K562 (cell line): ENCODE results near the gene RAB3D. TPM values are rescaled to one million over a fixed set of nuclear protein-coding genes. Genes with fewer than 3 reads are reported as not detected.

ENCODE experiments used
- ATAC-seq: fragments of 200-7000 bp; cut with Tn5 transposase; 3 replicates; pipeline ENCODE4 v1.9.1; 2020; ENCODE audit warnings: moderate library complexity
- BruUV-seq: library from RNA; stranded (reverse); fragments of 400-500 nt; replicated peaks from 2 replicates; lab custom pipeline; 2021; lab: Mats Ljungman, UMichigan
- CTCF ChIA-PET: fragments of 300-600 bp; formaldehyde crosslinking; extraction: SDS; loops from one replicate; lab custom pipeline; 2021; ENCODE audit warnings: low intra/inter-chr PET ratio; lab: Yijun Ruan, JAX
- POLR2A ChIA-PET: fragments of 300-600, 350-650 bp; sonication (Branson Sonifier 250); formaldehyde crosslinking; extraction: SDS; loops from one replicate; lab custom pipeline; 2021; ENCODE audit warnings: antibody characterized with exemption, inconsistent platforms; lab: Yijun Ruan, JAX
- DNase-seq, 4 experiments: peaks; one replicate each; pipeline versions ENCODE4 v3.0.0 to v3.0.0-alpha.2; 2011 to 2018; ENCODE audit warnings: low spot score in 3 of 4, mixed read lengths in 3 of 4; ENCODE audit errors: extremely low read depth in 1 of 4
- FAIRE-seq: peaks from 2 replicates; lab custom pipeline; 2011; peaks lifted over from hg19 to GRCh38; lab: Jason Lieb, UNC
- H2AFZ ChIP-seq: 2 replicates; pipeline ENCODE4 v1.6.0; 2011; ENCODE audit warnings: low read depth, low read length, control low read depth, inconsistent platforms
- H3K27ac ChIP-seq: fragments of 200-600 bp; 3 replicates; pipeline ENCODE4 v1.8.0; 2011; ENCODE audit warnings: low read depth, mild to moderate bottlenecking, control low read depth, inconsistent platforms, low read length, moderate library complexity, mixed read lengths; ENCODE audit errors: extremely low read depth
- H3K27me3 ChIP-seq, 2 experiments: fragments of 300-600 bp in 1 of 2; 2 replicates in 1 of 2; 3 replicates in 1 of 2; pipeline versions ENCODE4 v1.6.0 to v1.8.0; 2011; ENCODE audit warnings: inconsistent platforms in 2 of 2, low read length in 2 of 2, mild to moderate bottlenecking in 1 of 2, mixed read lengths in 1 of 2, moderate library complexity in 1 of 2; ENCODE audit not compliant: control insufficient read depth in 2 of 2, insufficient read depth in 2 of 2
- H3K36me3 ChIP-seq: fragments of 300-600 bp; 3 replicates; pipeline ENCODE4 v1.8.0; 2011; ENCODE audit warnings: mild to moderate bottlenecking, low read length, inconsistent platforms; ENCODE audit not compliant: control insufficient read depth, insufficient read depth
- H3K4me1 ChIP-seq, 2 experiments: fragments of 200-600 bp in 1 of 2; replicated peaks in 1 of 2; 2 replicates in 1 of 2; 3 replicates in 1 of 2; pipeline versions ENCODE4 v1.5.1 to v1.8.0; 2011; ENCODE audit warnings: inconsistent platforms in 2 of 2, low read length in 2 of 2, mild to moderate bottlenecking in 1 of 2, mixed read lengths in 1 of 2, moderate library complexity in 1 of 2; ENCODE audit not compliant: control insufficient read depth in 2 of 2, insufficient read depth in 2 of 2
- H3K4me2 ChIP-seq: 2 replicates; pipeline ENCODE4 v1.6.1; 2011; ENCODE audit warnings: low read length, control low read depth, inconsistent platforms, mixed read lengths; ENCODE audit not compliant: insufficient read depth
- H3K4me3 ChIP-seq: fragments of 200-600 bp; sonication (generic), shearing (Covaris generic); 2 replicates; pipeline ENCODE4 v1.5.1; 2016; ENCODE audit warnings: control low read depth, inconsistent platforms
- H3K79me2 ChIP-seq: fragments of 200-600 bp; 3 replicates; pipeline ENCODE4 v1.8.0; 2011; ENCODE audit warnings: low read length, inconsistent platforms; ENCODE audit not compliant: control insufficient read depth, insufficient read depth
- H3K9ac ChIP-seq, 2 experiments: 2 replicates each; pipeline versions ENCODE4 v1.6.0 to v1.6.1; 2011; ENCODE audit warnings: low read depth in 2 of 2, low read length in 2 of 2, control low read depth in 1 of 2, inconsistent platforms in 1 of 2, mild to moderate bottlenecking in 1 of 2, mixed read lengths in 1 of 2; ENCODE audit not compliant: insufficient read depth in 1 of 2
- H3K9me1 ChIP-seq: one replicate; pipeline ENCODE4 v1.6.0; 2011; ENCODE audit warnings: inconsistent platforms, mild to moderate bottlenecking, low read length, moderate library complexity; ENCODE audit not compliant: control insufficient read depth, insufficient read depth
- H3K9me3 ChIP-seq: replicated peaks from 2 replicates; pipeline ENCODE4 v1.5.1; 2011; ENCODE audit warnings: low read depth, low read length, inconsistent platforms; ENCODE audit not compliant: control insufficient read depth, insufficient read depth
- H4K20me1 ChIP-seq: replicated peaks from 2 replicates; pipeline ENCODE4 v1.6.1; 2011; ENCODE audit warnings: low read length, inconsistent platforms, mixed read lengths; ENCODE audit not compliant: control insufficient read depth, insufficient read depth
- MEIS2 ChIP-seq: fragments of 450-650 bp; IDR thresholded peaks from 2 replicates; pipeline ENCODE4 v1.6.1; 2014; ENCODE audit warnings: mild to moderate bottlenecking; ENCODE audit not compliant: partially characterized antibody
- NFIC ChIP-seq: fragments of 450-650 bp; IDR thresholded peaks from 2 replicates; pipeline ENCODE4 v1.6.1; 2017; ENCODE audit warnings: mild to moderate bottlenecking, inconsistent platforms
- RCOR1 ChIP-seq, 2 experiments: IDR thresholded peaks; 2 replicates each; pipeline ENCODE4 v1.6.1; 2012; ENCODE audit warnings: low read depth in 2 of 2, low read length in 2 of 2, borderline replicate concordance in 1 of 2, improper control_type of control experiment in 1 of 2
- ZEB2 ChIP-seq: fragments of 450-650 bp; IDR thresholded peaks from 2 replicates; pipeline ENCODE4 v1.6.1; 2016
- WGBS: fragments of 100-300 bp; shearing (Covaris generic); methylation state at CpG from one replicate; pipeline ENCODE4 v1.1.6; 2016; ENCODE audit warnings: low coverage, mixed read lengths; ENCODE audit not compliant: insufficient coverage; ENCODE audit errors: missing lambda C conversion rate; 5-methylcytosine and 5-hydroxymethylcytosine counted together
- in situ Hi-C: fragments of 300-500 bp; cut with MboI; formaldehyde crosslinking; loops from 4 replicates; pipeline ENCODE4 v1.15.0; 2018; ENCODE audit warnings: inconsistent platforms, mixed read lengths
- intact Hi-C: fragments of 100-400 bp; cut with micrococcal nuclease; formaldehyde crosslinking; loops from 2 replicates; pipeline ENCODE4 v1.14.2; 2022
- polyA plus RNA-seq, 8 experiments: library from polyadenylated mRNA; depleted of rRNA in 4 of 8; stranded (reverse) in 5 of 8; unstranded in 3 of 8; fragments of >200 nt; fragmentation: Nextera tagmentation in 2 of 8; fragmentation: Illumina TruSeq in 1 of 8; extraction: Ambion mirVana in 2 of 8; extraction: Trizol in 1 of 8; gene quantifications; 2 replicates each; pipeline versions ENCODE4 v1.2.1 to v1.2.3, GENCODE V29; 2011 to 2014; ENCODE audit warnings: inconsistent platforms in 1 of 8, missing spikeins in 1 of 8
- total RNA-seq, 7 experiments: library from RNA; depleted of rRNA in 6 of 7; stranded (reverse); fragments of >200 nt in 6 of 7; fragmentation: Illumina TruSeq in 2 of 7; extraction: Trizol in 2 of 7; gene quantifications; 2 replicates each; pipeline versions ENCODE4 v1.2.1 to v1.2.3, GENCODE V29; 2011 to 2021; ENCODE audit warnings: low replicate concordance in 1 of 7

The RAB3D gene
- total and polyA plus RNA-seq, 9 of the 15 experiments (the other 6 are each of a cell fraction or from before 2014, with no cell fraction given), result 0.34 to 3.3 (median 1.3) TPM

- in situ Hi-C loops, result no loop called here
- Histone ChIP-seq H3K79me2 (no peaks in the 10 kb centered on the region), H3K9me3 (no peaks in the 10 kb centered on the region), H3K9ac (no peak overlapping the region), H3K4me1 (no peaks in the 10 kb centered on the region; a peak in 1 of 5 replicates), H4K20me1 (no peaks in the 10 kb centered on the region), H3K4me2 (no peak overlapping the region), H3K27ac (no peak overlapping the region), H3K36me3 (no peaks in the 10 kb centered on the region), H3K27me3 (peaks cover 8 to 40% of the 10 kb centered on the region in 2 experiments; a peak in 4 of 5 replicates), H3K9me1 (no peaks in the 10 kb centered on the region), H2AFZ (no peak overlapping the region), H3K4me3 (no peak overlapping the region)
- BruUV-seq, result no TSS peak
- DNase-seq, result no peak
- no peak for FAIRE-seq
- 2% methylated on average over 11 of the region's 11 CpGs for WGBS
- CTCF ChIA-PET, result interaction anchor here (0.5 kb wide), 1 partner anchor 18 kb away, joined by 3 read pairs; no protein-coding TSS in a partner anchor
- no peak for ATAC-seq
- no peak for TF ChIP-seq RCOR1 (IDR thresholded peaks at IDR 0.05; ENCODE audit: borderline replicate concordance in 1 of 2, low read depth in 2 of 2, low read length in 2 of 2)
- no peak for TF ChIP-seq MEIS2
- no peak for TF ChIP-seq ZEB2
- peak; percentile 70 for TF ChIP-seq NFIC
- intact Hi-C loops, result no loop called here
- POLR2A ChIA-PET, result interaction anchor here (0.6 to 0.8 kb wide), 3 partner anchors 14 to 472 kb away, joined by 3 to 4 read pairs (median 3); no protein-coding TSS in a partner anchor
These were observed 58.0 kb downstream of the RAB3D start for GRCh38 chr19:11281356-11282049.
